HG03175 (cell line): ENCODE data around the gene EFHD1.
"Not testable (repeated sequence)": the region's sequence is repeated elsewhere in the genome, so short reads cannot be mapped to it uniquely, and the experiment has no call there.

Experiments
- ATAC-seq: cut with Tn5 transposase; IDR thresholded peaks from one replicate; pipeline ENCODE4 v1.9.1; 2021; ENCODE audit warnings: mild to moderate bottlenecking, moderate library complexity; ENCODE audit not compliant: unreplicated experiment

Gene EFHD1

GRCh38 chr2:232647261-232647660 is 13.9 kb downstream of the EFHD1 start:
- ATAC-seq = no peak

GRCh38 chr2:232649033-232649432 is 15.6 kb downstream of the EFHD1 start:
- ATAC-seq = no peak

GRCh38 chr2:232652505-232652851 is 19.1 kb downstream of the EFHD1 start:
- ATAC-seq = no peak

GRCh38 chr2:232653441-232653840 is 20.0 kb downstream of the EFHD1 start:
- no peak for ATAC-seq

GRCh38 chr2:232655392-232655791 is 22.0 kb downstream of the EFHD1 start:
- ATAC-seq = no peak

- no peak for ATAC-seq
These were observed 24.9 kb downstream of the EFHD1 start for GRCh38 chr2:232658217-232658785.

GRCh38 chr2:232659359-232659758 is 26.0 kb downstream of the EFHD1 start:
- no peak for ATAC-seq

GRCh38 chr2:232662486-232663260 is 29.3 kb downstream of the EFHD1 start:
- no peak for ATAC-seq

GRCh38 chr2:232666051-232666805 is 32.8 kb downstream of the EFHD1 start:
- ATAC-seq = no peak

- no peak for ATAC-seq
These were observed 34.7 kb downstream of the EFHD1 start for GRCh38 chr2:232667989-232668583.

- ATAC-seq = no peak
These were observed 35.5 kb downstream of the EFHD1 start for GRCh38 chr2:232668805-232669444.

- ATAC-seq = no peak
These were observed 39.2 kb downstream of the EFHD1 start for GRCh38 chr2:232672588-232672987.

GRCh38 chr2:232674491-232674890 is 41.1 kb downstream of the EFHD1 start:
- ATAC-seq = no peak

- no peak for ATAC-seq
These were observed 42.0 kb downstream of the EFHD1 start for GRCh38 chr2:232675381-232675780.

GRCh38 chr2:232680006-232680405 is 46.6 kb downstream of the EFHD1 start:
- no peak for ATAC-seq

GRCh38 chr2:232681527-232681926 is 48.1 kb downstream of the EFHD1 start:
- ATAC-seq = no peak

GRCh38 chr2:232683368-232683767 is 50.0 kb downstream of the EFHD1 start:
- ATAC-seq = no peak

- not testable (repeated sequence) for ATAC-seq
These were observed 52.0 kb downstream of the EFHD1 start for GRCh38 chr2:232685391-232685790.

GRCh38 chr2:232687382-232688160 is 54.2 kb downstream of the EFHD1 start:
- no peak for ATAC-seq

GRCh38 chr2:232688201-232688600 is 54.8 kb downstream of the EFHD1 start:
- ATAC-seq = no peak
